Measurements from ENCODE around the gene BLOC1S6.

The BLOC1S6 gene

DNA sequence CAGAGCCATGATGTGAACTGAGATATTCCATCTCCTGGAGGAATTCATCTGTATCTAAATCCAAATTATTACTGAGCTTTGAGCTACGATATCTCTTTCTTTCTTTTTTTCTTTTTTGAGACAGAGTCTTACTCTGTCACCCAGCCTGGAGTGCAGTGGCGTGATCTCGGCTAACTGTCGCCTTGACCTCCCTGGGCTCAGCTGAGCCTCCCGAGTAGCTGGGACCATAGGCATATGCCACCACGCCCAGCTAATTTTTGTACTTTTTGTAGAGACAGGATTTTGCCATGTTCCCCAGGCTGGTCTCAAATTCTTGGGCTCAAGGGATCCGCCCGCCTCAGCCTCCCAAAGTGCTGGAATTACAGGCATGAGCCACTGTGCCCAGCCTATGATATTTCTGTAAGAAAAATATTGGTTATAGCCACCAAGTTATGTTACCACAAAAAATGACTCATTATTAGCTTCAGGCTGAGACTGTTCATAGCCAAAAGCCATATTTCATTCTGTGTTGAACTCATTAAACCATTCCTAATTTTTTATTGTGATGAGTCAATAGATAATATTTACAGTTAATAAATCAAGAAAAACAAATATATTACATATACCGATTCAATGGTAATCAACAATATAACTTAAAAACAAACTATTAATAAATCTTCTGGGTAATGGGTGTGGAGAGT lies 37.5 kb upstream of the BLOC1S6 start:
- TF ChIP-seq, protein P1, sequence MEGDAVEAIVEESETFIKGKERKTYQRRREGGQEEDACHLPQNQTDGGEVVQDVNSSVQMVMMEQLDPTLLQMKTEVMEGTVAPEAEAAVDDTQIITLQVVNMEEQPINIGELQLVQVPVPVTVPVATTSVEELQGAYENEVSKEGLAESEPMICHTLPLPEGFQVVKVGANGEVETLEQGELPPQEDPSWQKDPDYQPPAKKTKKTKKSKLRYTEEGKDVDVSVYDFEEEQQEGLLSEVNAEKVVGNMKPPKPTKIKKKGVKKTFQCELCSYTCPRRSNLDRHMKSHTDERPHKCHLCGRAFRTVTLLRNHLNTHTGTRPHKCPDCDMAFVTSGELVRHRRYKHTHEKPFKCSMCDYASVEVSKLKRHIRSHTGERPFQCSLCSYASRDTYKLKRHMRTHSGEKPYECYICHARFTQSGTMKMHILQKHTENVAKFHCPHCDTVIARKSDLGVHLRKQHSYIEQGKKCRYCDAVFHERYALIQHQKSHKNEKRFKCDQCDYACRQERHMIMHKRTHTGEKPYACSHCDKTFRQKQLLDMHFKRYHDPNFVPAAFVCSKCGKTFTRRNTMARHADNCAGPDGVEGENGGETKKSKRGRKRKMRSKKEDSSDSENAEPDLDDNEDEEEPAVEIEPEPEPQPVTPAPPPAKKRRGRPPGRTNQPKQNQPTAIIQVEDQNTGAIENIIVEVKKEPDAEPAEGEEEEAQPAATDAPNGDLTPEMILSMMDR (conservative IDR thresholded peaks at IDR 0.05), result no peak
- H3K27ac ChIP-seq, result no peak overlapping the region

DNA sequence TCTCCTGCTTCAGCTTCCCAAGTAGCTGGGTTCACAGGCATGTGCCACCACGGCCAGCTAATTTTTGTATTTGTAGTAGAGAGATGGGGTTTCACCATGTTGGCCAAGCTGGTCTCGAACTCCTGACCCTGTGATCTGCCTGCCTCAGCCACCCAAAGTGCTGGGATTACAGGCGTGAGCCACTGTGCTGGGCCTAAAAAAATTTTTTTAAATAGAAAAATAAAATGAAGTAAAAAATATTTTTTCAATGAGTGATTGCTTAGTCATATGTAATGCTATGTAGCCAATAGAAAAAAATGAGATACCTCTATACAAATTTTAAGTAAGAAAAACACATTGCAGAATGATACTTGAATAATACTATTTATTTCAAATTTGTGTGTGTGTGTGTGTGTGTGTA lies 36.7 kb upstream of the BLOC1S6 start:
- no peak overlapping the region for H3K27ac ChIP-seq
- TF ChIP-seq, protein P1 (conservative IDR thresholded peaks at IDR 0.05), result no peak

DNA sequence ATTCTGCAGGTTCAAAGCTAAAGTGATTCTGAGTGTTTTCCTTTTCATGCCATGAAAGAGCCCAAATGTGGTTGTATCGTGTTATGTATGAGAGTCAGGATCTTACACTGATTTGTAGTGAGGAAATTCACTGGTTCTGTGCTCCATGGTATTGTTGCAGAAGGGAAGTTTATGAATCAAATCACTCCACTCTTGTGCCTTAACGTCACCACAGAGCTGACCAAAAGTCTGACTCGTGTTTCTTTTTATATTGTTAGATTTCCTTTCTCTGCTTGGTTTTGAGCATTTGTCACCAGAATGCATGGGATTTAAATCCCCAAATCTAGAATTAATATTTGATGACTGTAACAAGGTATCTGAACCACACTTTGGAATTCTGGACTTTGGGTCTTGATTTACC lies 35.5 kb upstream of the BLOC1S6 start:
- TF ChIP-seq, protein P1 (conservative IDR thresholded peaks at IDR 0.05), result no peak
- no peak overlapping the region for H3K27ac ChIP-seq

DNA sequence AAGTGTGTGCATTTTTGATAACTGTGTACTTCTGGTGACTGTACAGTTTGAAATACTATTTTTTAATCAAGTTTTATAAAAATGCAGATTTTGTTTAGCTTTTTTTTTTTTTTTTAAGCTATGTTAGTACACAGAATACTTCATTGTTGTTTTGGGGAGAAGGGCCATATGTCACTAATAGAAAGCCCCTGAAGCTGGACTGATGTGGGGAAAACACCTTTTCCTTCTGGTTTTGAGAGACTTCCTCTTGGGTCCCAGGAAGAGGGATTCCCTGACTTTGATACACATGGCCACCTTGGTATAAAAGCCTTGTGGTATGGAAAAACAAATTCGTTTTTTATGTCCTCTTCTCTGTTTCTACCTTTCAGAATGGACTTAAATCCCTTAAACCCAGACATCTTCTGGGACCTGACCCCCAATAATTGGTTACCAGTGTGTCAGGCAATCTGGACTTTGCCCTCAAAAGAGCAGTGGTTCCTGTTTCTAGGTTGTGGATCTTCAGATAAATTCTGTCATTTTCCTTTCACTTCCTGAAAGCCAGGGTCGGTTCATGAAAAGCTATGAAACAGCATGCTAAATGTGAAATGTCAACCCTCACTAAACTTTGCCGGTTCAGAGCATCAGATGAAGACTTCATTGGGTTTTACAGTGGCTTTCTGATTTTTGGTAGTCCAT lies 31.1 kb upstream of the BLOC1S6 start:
- no peak overlapping the region for H3K27ac ChIP-seq
- TF ChIP-seq, protein P1 (conservative IDR thresholded peaks at IDR 0.05), result no peak

DNA sequence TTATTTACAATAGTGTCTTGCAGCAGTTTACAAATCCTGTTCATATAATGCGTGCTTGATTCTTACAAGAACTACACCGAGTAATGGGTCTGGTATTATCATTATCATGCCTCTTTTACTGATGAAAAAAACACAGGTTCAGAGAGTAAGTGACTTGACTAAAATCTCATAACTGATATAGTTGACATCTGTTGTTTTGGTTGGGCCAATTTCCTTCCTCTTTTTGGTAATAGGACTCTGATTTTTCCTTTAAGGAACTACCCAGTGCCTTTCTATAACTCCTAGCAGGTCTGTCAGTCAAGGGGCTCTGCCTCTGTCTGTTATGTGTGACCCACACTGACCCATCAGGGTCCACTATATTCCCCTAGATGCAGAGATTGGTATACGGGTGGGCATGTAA lies 14.6 kb upstream of the BLOC1S6 start:
- no peak overlapping the region for H3K27ac ChIP-seq
- TF ChIP-seq, protein P1 (conservative IDR thresholded peaks at IDR 0.05), result no peak

DNA sequence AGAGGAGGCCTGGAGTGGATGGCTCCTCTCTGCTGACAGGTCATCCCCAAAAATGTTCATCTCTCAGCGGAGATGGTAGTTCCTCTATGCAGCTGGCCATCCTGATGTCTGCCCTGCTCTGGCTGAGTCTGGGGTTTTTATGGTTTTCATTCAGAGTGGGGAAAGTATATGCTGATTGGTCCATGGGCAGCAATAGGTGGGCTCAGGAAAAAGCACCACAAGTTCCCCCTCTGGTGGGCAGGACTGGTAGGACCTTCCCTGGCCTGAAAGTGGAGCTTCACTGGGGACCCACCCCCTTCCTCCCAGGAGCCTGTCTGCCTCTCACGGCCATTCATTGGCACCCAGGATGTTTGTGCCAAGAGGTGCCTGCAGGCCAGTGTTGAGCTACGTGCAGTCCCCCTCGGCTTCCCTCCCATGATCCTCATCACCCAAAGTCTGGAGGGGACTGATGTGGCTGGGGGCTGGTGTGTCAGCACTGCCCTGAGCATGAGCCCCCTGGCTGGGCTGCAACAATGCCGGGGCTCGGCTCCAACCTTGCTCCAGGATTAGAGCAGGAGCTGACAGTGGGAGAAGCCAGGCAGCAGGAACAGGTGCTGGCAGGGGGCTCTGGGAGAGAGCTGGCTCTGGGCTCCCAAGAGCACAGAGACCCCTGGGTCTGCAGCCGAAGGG lies 13.1 kb upstream of the BLOC1S6 start:
- no peak overlapping the region for H3K27ac ChIP-seq
- TF ChIP-seq, protein P1 (conservative IDR thresholded peaks at IDR 0.05), result peak; percentile 19; the same call in 1 of the 2 replicates

DNA sequence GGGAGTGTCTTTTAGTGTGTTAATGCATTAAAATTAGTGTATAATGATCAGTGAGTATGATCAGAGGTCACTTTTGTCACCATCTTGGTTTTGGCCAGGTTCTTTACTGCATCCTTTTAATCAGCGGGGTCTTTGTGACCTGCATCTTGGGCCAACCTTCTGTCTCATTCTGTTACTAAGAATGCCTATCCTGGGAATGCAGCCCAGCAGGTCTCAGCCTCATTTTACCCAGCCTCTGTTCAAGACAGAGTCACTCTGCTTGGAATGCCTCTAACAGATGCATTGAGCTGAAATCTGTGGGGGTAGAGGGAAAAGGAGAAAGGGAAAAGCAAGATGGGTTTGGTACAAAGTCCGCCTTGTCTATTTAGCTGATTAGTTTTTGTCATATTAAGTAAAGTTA lies 5.3 kb upstream of the BLOC1S6 start:
- H3K27ac ChIP-seq, result no peak overlapping the region
- TF ChIP-seq, protein P1 (conservative IDR thresholded peaks at IDR 0.05), result no peak
